Smooth muscle cell of trachea (primary cell): Measurements from ENCODE around the gene ADCK1. TPM values are rescaled to one million over a fixed set of nuclear protein-coding genes. Genes with fewer than 3 reads are reported as not detected.

ENCODE experiments used
- total RNA-seq: library from RNA; depleted of rRNA; stranded (reverse); fragments of >200 nt; gene quantifications from 2 replicates; pipeline ENCODE4 v1.2.1, GENCODE V29; 2014

The ADCK1 gene
- total RNA-seq: 5.7 and 6.9 TPM in 2 replicates

GRCh38 chr14:77799863-77800730 is at the start of gene ADCK1:
TSS of gene ADCK1 (plus strand) at chr14:77800109. CDS start at chr14:77818979, 18,870 bp downstream.

GRCh38 chr14:77760381-77761204 is 39.3 kb upstream of the ADCK1 start, which contains the start of gene SNW1:
TSS of gene SNW1 (minus strand) at chr14:77761156. CDS start at chr14:77761127, 29 bp downstream.

Other genes with a start within 250 kb of the ADCK1 start
- gene SPTLC2, start 183.5 kb upstream of the ADCK1 start, total RNA-seq: 26.5 and 42.0 TPM in 2 replicates
- gene ALKBH1, start 92.1 kb upstream of the ADCK1 start, total RNA-seq: 10.1 and 13.4 TPM in 2 replicates
- gene SLIRP, start 92.0 kb upstream of the ADCK1 start, total RNA-seq: 52.3 and 212 TPM in 2 replicates
- gene SNW1, start 39.0 kb upstream of the ADCK1 start, total RNA-seq: 60.4 and 63.7 TPM in 2 replicates